ENCODE results near the gene NBAS.

- TF ChIP-seq CTCF (conservative IDR thresholded peaks at IDR 0.05; ENCODE audit: low read length) (no peak), EZH2phosphoT487 (IDR thresholded peaks at IDR 0.05; ENCODE audit: borderline replicate concordance, low read depth, low read length) (no peak)
These were observed 38.9 kb upstream of the NBAS start for GRCh38 chr2:15599994-15600393.

Data from OCI-LY7 (cell line).